Sigmoid colon (tissue), 7 donors: ENCODE results near the gene CCSER1. TPM values are rescaled to one million over a fixed set of nuclear protein-coding genes. Genes with fewer than 3 reads are reported as not detected.

Source experiments
- DNase-seq: peaks from one replicate; pipeline ENCODE4 v3.0.0-alpha.2; 2019
- H3K27ac ChIP-seq, 4 donors: fragments of 200-600 bp; sonication (generic); one replicate each; pipeline ENCODE4 v1.5.1; 2016 to 2019; ENCODE audit warnings: mild to moderate bottlenecking in 1 of 4
- H3K27me3 ChIP-seq, 3 donors: fragments of 200-600 bp; sonication (generic); one replicate each; pipeline ENCODE4 v1.5.1; 2019; ENCODE audit warnings: mild to moderate bottlenecking in 1 of 3
- H3K36me3 ChIP-seq, 4 donors: fragments of 200-600 bp; sonication (generic); one replicate each; pipeline ENCODE4 v1.5.1; 2016 to 2019
- H3K4me1 ChIP-seq, 4 donors: fragments of 200-600 bp; sonication (generic); one replicate each; pipeline ENCODE4 v1.5.1; 2017 to 2019
- H3K4me3 ChIP-seq, 4 donors: fragments of 200-600 bp; sonication (generic); one replicate each; pipeline ENCODE4 v1.5.1; 2017 to 2019; ENCODE audit warnings: mild to moderate bottlenecking in 2 of 4, moderate library complexity in 1 of 4
- H3K9me3 ChIP-seq, 4 donors: fragments of 200-600 bp in 3 of 4; sonication (generic) in 3 of 4; one replicate each; pipeline versions ENCODE4 v1.5.1 to v1.6.1; 2013 to 2019
- EP300 ChIP-seq, 4 donors: sonication (generic); formaldehyde crosslinking; IDR thresholded peaks; one replicate each; pipeline ENCODE4 v1.6.1; 2017; ENCODE audit warnings: antibody characterized with exemption in 4 of 4
- POLR2A ChIP-seq, 2 donors: fragments of 450-650 bp; IDR thresholded peaks; one replicate each; pipeline ENCODE4 v1.6.1; 2016; ENCODE audit warnings: antibody characterized with exemption in 2 of 2, mild to moderate bottlenecking in 2 of 2, moderate library complexity in 2 of 2
- POLR2AphosphoS5 ChIP-seq, 4 donors: sonication (generic); formaldehyde crosslinking; IDR thresholded peaks; one replicate each; pipeline ENCODE4 v1.6.1; 2017; ENCODE audit warnings: antibody characterized with exemption in 4 of 4
- WGBS, 2 donors: extraction: QIAGEN DNeasy Blood & Tissue Kit; methylation state at CpG; one replicate each; pipeline ENCODE4 v1.1.7; 2013; 5-methylcytosine and 5-hydroxymethylcytosine counted together
- intact Hi-C: fragments of 100-400 bp; cut with DNase I; formaldehyde crosslinking; loops from one replicate; pipeline ENCODE4 v1.15.1; 2023
- polyA plus RNA-seq, 3 donors: library from polyadenylated mRNA; stranded (reverse); fragments of 200-250 nt; gene quantifications; one replicate each; pipeline ENCODE4 v1.2.3, GENCODE V29; 2013
- total RNA-seq, 4 donors: library from RNA; depleted of rRNA; stranded (reverse); fragments of >200 nt; gene quantifications; one replicate each; pipeline ENCODE4 v1.1.0, GENCODE V29; 2016
- TF ChIP-seq, protein P1 (sequence below), 4 experiments: fragments of 450-650 bp in 3 of 4; fragments of 200-600 bp in 1 of 4; IDR thresholded peaks; one replicate each; pipeline ENCODE4 v1.5.1; 2016 to 2019; ENCODE audit warnings: antibody characterized with exemption in 4 of 4, mild to moderate bottlenecking in 3 of 4, moderate library complexity in 2 of 4
- donor health status: healthy with polysubstance abuse.
- donor health status: Bipolar disorder and iron deficiency.
- donor health status: healthy.

The CCSER1 gene
- total and polyA plus RNA-seq, 7 donors: 1.6 to 7.2 (median 4.2) TPM

DNA sequence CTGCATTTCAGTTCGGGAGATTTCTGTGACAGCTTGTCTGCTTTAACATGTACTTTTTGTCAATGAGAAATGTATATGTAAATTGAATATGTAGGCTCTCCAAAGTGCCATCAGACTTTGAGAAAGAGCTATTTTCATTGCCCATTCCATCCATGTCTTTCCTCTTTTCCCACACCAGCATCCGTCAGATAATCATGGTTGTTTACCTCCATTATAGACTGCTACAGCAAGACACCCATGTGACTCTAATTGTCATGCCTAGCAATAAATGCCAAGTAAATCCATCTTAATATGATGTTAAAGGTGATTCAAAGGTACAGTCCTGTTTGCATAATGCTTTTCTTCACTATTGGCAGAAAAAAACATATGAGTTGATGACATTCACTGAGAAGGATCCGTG lies 1157.3 kb downstream of the CCSER1 start:
- Histone ChIP-seq H3K27ac (no peak overlapping the region), H3K27me3 (no peaks in the 10 kb centered on the region), H3K4me3 (no peak overlapping the region), H3K9me3 (no peaks in the 10 kb centered on the region), H3K4me1 (no peaks in the 10 kb centered on the region), H3K36me3 (no peaks in the 10 kb centered on the region)
- intact Hi-C loops: no loop called here
- no peak for DNase-seq
- WGBS, 2 donors: 76 to 82% methylated on average over 3 of the region's 3 CpGs
- TF ChIP-seq POLR2AphosphoS5 (IDR thresholded peaks at IDR 0.05) (no peak), EP300 (IDR thresholded peaks at IDR 0.05) (no peak), POLR2A (IDR thresholded peaks at IDR 0.05) (no peak)
- TF ChIP-seq, protein P1, sequence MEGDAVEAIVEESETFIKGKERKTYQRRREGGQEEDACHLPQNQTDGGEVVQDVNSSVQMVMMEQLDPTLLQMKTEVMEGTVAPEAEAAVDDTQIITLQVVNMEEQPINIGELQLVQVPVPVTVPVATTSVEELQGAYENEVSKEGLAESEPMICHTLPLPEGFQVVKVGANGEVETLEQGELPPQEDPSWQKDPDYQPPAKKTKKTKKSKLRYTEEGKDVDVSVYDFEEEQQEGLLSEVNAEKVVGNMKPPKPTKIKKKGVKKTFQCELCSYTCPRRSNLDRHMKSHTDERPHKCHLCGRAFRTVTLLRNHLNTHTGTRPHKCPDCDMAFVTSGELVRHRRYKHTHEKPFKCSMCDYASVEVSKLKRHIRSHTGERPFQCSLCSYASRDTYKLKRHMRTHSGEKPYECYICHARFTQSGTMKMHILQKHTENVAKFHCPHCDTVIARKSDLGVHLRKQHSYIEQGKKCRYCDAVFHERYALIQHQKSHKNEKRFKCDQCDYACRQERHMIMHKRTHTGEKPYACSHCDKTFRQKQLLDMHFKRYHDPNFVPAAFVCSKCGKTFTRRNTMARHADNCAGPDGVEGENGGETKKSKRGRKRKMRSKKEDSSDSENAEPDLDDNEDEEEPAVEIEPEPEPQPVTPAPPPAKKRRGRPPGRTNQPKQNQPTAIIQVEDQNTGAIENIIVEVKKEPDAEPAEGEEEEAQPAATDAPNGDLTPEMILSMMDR (IDR thresholded peaks at IDR 0.05): no peak

DNA sequence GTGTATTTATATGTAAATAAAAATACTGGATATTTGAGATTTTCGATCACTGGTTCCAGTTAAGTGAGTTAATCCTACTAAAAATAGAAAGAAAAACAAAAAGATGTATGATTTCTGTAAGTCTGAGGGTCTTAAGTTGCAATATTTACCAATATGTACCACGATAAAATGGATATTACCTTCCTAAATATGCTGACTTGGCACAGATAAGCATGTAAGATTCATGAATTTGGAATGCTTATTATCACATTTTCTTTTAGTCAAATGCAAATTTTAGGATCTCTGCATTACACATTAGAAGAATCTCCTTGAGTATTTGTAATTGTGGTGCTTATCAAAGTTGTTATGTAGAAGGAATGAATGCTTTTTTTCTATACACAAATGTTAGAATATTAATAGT lies 1158.3 kb downstream of the CCSER1 start:
- no peak overlapping the region for H3K4me3 ChIP-seq
- no peaks in the 10 kb centered on the region for H3K27me3 ChIP-seq
- DNase-seq: no peak
- H3K27ac ChIP-seq: no peak overlapping the region
- 87 to 88% methylated on average over 2 of the region's 2 CpGs for WGBS, 2 donors
- H3K9me3 ChIP-seq: no peaks in the 10 kb centered on the region
- intact Hi-C loops: no loop called here
- H3K36me3 ChIP-seq: no peaks in the 10 kb centered on the region
- H3K4me1 ChIP-seq: no peaks in the 10 kb centered on the region
- TF ChIP-seq, protein P1 (IDR thresholded peaks at IDR 0.05): no peak
- TF ChIP-seq EP300 (IDR thresholded peaks at IDR 0.05) (no peak), POLR2AphosphoS5 (IDR thresholded peaks at IDR 0.05) (no peak), POLR2A (IDR thresholded peaks at IDR 0.05) (no peak)

DNA sequence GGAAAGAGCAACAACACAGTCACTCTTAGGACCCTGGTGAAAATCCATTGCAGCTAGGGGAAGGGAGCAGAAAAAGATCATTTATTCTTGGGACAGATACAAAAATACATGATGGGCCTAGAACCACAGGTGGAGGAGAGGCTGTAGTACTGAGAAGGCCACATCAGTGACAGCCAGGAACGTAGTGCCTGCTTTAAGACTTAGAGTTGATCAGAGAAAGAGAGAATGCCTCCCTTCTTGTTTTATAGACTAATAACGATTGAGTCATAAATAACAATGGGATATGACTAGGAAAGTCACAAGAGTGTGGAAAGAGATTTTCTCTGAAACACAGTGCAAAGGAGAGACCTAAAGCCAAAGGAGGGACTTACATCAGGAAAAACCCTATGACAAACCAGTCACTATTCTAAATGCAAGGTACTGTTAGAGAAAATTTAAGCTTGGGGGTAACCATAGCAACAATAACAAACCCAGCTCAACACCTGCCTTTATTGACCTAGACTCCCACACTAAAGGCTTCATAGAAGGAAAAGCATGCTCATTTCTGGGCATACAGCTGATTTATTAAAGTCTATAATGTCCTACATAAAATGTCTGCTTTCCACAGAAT lies 1161.6 kb downstream of the CCSER1 start:
- H3K27ac ChIP-seq: no peak overlapping the region
- intact Hi-C loops: no loop called here
- H3K4me3 ChIP-seq: no peak overlapping the region
- H3K9me3 ChIP-seq: no peaks in the 10 kb centered on the region
- H3K4me1 ChIP-seq: no peaks in the 10 kb centered on the region
- no peaks in the 10 kb centered on the region for H3K27me3 ChIP-seq
- WGBS, 2 donors: 21 to 65% methylated on average over 2 of the region's 2 CpGs
- TF ChIP-seq POLR2A (IDR thresholded peaks at IDR 0.05) (no peak), POLR2AphosphoS5 (IDR thresholded peaks at IDR 0.05) (no peak), EP300 (IDR thresholded peaks at IDR 0.05) (no peak)
- TF ChIP-seq, protein P1 (IDR thresholded peaks at IDR 0.05): no peak
- DNase-seq: no peak
- H3K36me3 ChIP-seq: no peaks in the 10 kb centered on the region

DNA sequence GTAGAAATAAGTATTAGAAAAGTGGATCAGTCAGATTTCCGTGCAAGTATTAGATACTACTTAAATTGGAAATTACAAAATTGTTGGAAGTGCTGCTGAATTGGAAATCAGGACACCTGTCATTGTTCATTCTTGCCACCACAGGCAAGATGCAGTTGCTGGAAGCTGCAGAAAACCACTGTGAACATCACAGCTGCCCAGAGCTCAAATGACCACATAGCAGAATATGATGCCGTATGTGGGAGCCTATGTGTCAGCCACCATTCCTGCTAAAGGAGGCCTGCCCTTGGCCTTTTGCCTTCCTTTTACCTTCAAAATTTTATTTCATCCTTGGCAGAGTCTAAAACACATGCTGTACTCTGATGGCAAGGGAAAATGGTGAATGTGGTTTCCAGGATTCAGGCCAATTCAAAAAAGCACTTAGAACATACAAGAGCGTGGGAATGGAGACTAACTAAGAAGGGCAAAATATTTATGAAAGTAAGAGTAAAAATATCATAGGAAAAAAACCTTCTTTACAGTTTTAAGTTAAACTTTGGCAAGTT lies 1171.0 kb downstream of the CCSER1 start:
- intact Hi-C loops: no loop called here
- H3K9me3 ChIP-seq: no peaks in the 10 kb centered on the region
- TF ChIP-seq, protein P1 (IDR thresholded peaks at IDR 0.05): no peak
- no peak for TF ChIP-seq POLR2A (IDR thresholded peaks at IDR 0.05)
- no peak for TF ChIP-seq EP300 (IDR thresholded peaks at IDR 0.05)
- no peak for TF ChIP-seq POLR2AphosphoS5 (IDR thresholded peaks at IDR 0.05)
- no peak overlapping the region for H3K4me3 ChIP-seq
- no peaks in the 10 kb centered on the region for H3K27me3 ChIP-seq
- no peaks in the 10 kb centered on the region for H3K4me1 ChIP-seq
- no peak for DNase-seq
- H3K36me3 ChIP-seq: no peaks in the 10 kb centered on the region
- WGBS, 2 donors: 92 to 93% methylated on average over 3 of the region's 3 CpGs
- H3K27ac ChIP-seq: no peak overlapping the region

DNA sequence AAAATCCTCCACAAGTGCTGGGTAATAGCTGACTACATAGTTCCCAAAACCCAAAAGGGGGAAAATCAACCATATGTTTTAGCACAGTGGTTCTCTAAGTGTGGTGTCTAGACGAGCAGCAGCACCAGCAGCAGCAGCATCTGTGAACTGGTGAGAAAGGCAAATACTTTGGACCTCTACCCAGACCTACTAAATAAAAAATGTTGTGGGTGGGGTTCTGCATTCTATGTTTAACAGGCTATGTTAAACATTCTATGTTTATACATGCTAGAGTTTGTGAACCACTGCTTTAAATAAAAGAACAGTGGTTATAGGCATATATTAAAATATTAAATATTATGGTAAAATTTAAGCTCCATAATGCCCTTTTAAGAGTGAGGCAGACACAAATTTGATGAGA lies 1171.6 kb downstream of the CCSER1 start:
- Histone ChIP-seq H3K4me1 (no peaks in the 10 kb centered on the region), H3K27me3 (no peaks in the 10 kb centered on the region), H3K9me3 (no peaks in the 10 kb centered on the region), H3K27ac (no peak overlapping the region), H3K4me3 (no peak overlapping the region), H3K36me3 (no peaks in the 10 kb centered on the region)
- intact Hi-C loops: no loop called here
- no peak for TF ChIP-seq EP300 (IDR thresholded peaks at IDR 0.05)
- TF ChIP-seq POLR2A (IDR thresholded peaks at IDR 0.05): no peak
- TF ChIP-seq, protein P1 (IDR thresholded peaks at IDR 0.05): no peak
- TF ChIP-seq POLR2AphosphoS5 (IDR thresholded peaks at IDR 0.05): no peak
- DNase-seq: no peak
- 57 to 64% methylated on average over 1 of the region's 1 CpG for WGBS, 2 donors
